IgD-negative memory B cell (primary cell): ENCODE data around the gene STK4. TPM values are rescaled to one million over a fixed set of nuclear protein-coding genes. Genes with fewer than 3 reads are reported as not detected.
A peak's percentile ranks its signal among the peaks of the same experiment; 100 is the strongest.

Experiments
- H3K27ac Mint-ChIP-seq, 3 donors: one replicate each; pipeline ENCODE4 v1.8.0; 2020 to 2022; ENCODE audit warnings: mild to moderate bottlenecking in 3 of 3, mixed read lengths in 3 of 3, moderate library complexity in 1 of 3
- H3K27me3 Mint-ChIP-seq: one replicate; pipeline ENCODE4 v1.8.0; 2021; ENCODE audit warnings: mixed read lengths
- H3K36me3 Mint-ChIP-seq: one replicate; pipeline ENCODE4 v1.8.0; 2020; ENCODE audit warnings: mild to moderate bottlenecking, mixed read lengths
- H3K4me1 Mint-ChIP-seq, 3 donors: one replicate each; pipeline ENCODE4 v1.8.0; 2020 to 2022; ENCODE audit warnings: mixed read lengths in 3 of 3, mild to moderate bottlenecking in 1 of 3
- H3K4me3 Mint-ChIP-seq, 4 donors: one replicate each; pipeline ENCODE4 v1.8.0; 2020 to 2022; ENCODE audit warnings: mild to moderate bottlenecking in 4 of 4, mixed read lengths in 4 of 4, moderate library complexity in 3 of 4
- H3K9me3 Mint-ChIP-seq, 3 donors: one replicate each; pipeline ENCODE4 v1.8.0; 2020 to 2021; ENCODE audit warnings: mixed read lengths in 3 of 3, mild to moderate bottlenecking in 1 of 3
- polyA plus RNA-seq: library from polyadenylated mRNA; unstranded; fragments of 300-500 nt; fragmentation: Illumina TruSeq; gene quantifications from one replicate; pipeline ENCODE4 v1.2.3, GENCODE V29; 2021

The STK4 gene
- polyA plus RNA-seq, 1 donor from 2014 or later = 131 TPM

GRCh38 chr20:45037050-45037449, 70.7 kb downstream of the STK4 start:
- Mint-ChIP-seq H3K9me3 (peaks cover 0 to 5% (median 0%) of the 10 kb centered on the region in 3 donors), H3K27ac (peak overlapping the region in 2 of 3 donors; percentile 87 to 89), H3K36me3 (peaks cover 14% of the 10 kb centered on the region), H3K27me3 (no peaks in the 10 kb centered on the region), H3K4me3 (peak overlapping the region in 1 of 4 donors; percentile 34), H3K4me1 (peaks cover 38 to 45% (median 44%) of the 10 kb centered on the region in 3 donors)

- Mint-ChIP-seq H3K9me3 (peaks cover 0 to 2% (median 0%) of the 10 kb centered on the region in 3 donors), H3K27me3 (no peaks in the 10 kb centered on the region), H3K4me1 (peaks cover 34 to 46% (median 43%) of the 10 kb centered on the region in 3 donors), H3K27ac (peak overlapping the region in 2 of 3 donors; percentile 87 to 89), H3K36me3 (peaks cover 11% of the 10 kb centered on the region), H3K4me3 (no peak overlapping the region)
Measured at GRCh38 chr20:45037635-45038034, 71.3 kb downstream of the STK4 start.

- Mint-ChIP-seq H3K36me3 (peaks cover 12% of the 10 kb centered on the region), H3K27ac (peak overlapping the region in 2 of 3 donors; percentile 28 to 51)
Measured at GRCh38 chr20:45038745-45039474, 72.6 kb downstream of the STK4 start.

GRCh38 chr20:45039475-45039820, 73.1 kb downstream of the STK4 start:
- no peaks in the 10 kb centered on the region for H3K27me3 Mint-ChIP-seq
- peaks cover 13% of the 10 kb centered on the region for H3K36me3 Mint-ChIP-seq
- peaks cover 33 to 48% (median 41%) of the 10 kb centered on the region in 3 donors for H3K4me1 Mint-ChIP-seq
- H3K9me3 Mint-ChIP-seq = no peaks in the 10 kb centered on the region
- peak overlapping the region in 2 of 3 donors; percentile 28 to 76 for H3K27ac Mint-ChIP-seq
- H3K4me3 Mint-ChIP-seq = peak overlapping the region in 1 of 4 donors; percentile 67

More at GRCh38 chr20:45038745-45039474, 72.6 kb downstream of the STK4 start:
- Mint-ChIP-seq H3K9me3 (no peaks in the 10 kb centered on the region), H3K27me3 (no peaks in the 10 kb centered on the region), H3K4me1 (peaks cover 31 to 44% (median 40%) of the 10 kb centered on the region in 3 donors), H3K4me3 (no peak overlapping the region)

GRCh38 chr20:45041464-45042337, 75.4 kb downstream of the STK4 start:
- H3K27ac Mint-ChIP-seq = peak overlapping the region; percentile 47 to 61 (median 48)
- peaks cover 12% of the 10 kb centered on the region for H3K36me3 Mint-ChIP-seq
- H3K4me3 Mint-ChIP-seq = no peak overlapping the region
- no peaks in the 10 kb centered on the region for H3K27me3 Mint-ChIP-seq
- H3K9me3 Mint-ChIP-seq = no peaks in the 10 kb centered on the region
- peaks cover 32 to 43% (median 35%) of the 10 kb centered on the region in 3 donors for H3K4me1 Mint-ChIP-seq

- H3K9me3 Mint-ChIP-seq = no peaks in the 10 kb centered on the region
- no peak overlapping the region for H3K4me3 Mint-ChIP-seq
- peaks cover 36 to 41% (median 37%) of the 10 kb centered on the region in 3 donors for H3K4me1 Mint-ChIP-seq
- peaks cover 12% of the 10 kb centered on the region for H3K36me3 Mint-ChIP-seq
- no peaks in the 10 kb centered on the region for H3K27me3 Mint-ChIP-seq
- peak overlapping the region in 1 of 3 donors; percentile 48 for H3K27ac Mint-ChIP-seq
Measured at GRCh38 chr20:45042978-45043377, 76.7 kb downstream of the STK4 start.

- peak overlapping the region in 1 of 4 donors; percentile 51 for H3K4me3 Mint-ChIP-seq
Measured at GRCh38 chr20:45044084-45044573, 77.8 kb downstream of the STK4 start.

GRCh38 chr20:45044601-45045000, 78.3 kb downstream of the STK4 start:
- Mint-ChIP-seq H3K4me3 (no peak overlapping the region), H3K36me3 (peaks cover 18% of the 10 kb centered on the region), H3K27me3 (no peaks in the 10 kb centered on the region), H3K9me3 (no peaks in the 10 kb centered on the region), H3K27ac (peak overlapping the region in 1 of 3 donors; percentile 0), H3K4me1 (peaks cover 44 to 46% (median 45%) of the 10 kb centered on the region in 3 donors)

More at GRCh38 chr20:45044084-45044573, 77.8 kb downstream of the STK4 start:
- H3K4me1 Mint-ChIP-seq = peaks cover 41 to 42% (median 42%) of the 10 kb centered on the region in 3 donors
- H3K9me3 Mint-ChIP-seq = no peaks in the 10 kb centered on the region
- H3K27ac Mint-ChIP-seq = peak overlapping the region; percentile 0 to 90 (median 6)
- H3K27me3 Mint-ChIP-seq = no peaks in the 10 kb centered on the region
- H3K36me3 Mint-ChIP-seq = peaks cover 18% of the 10 kb centered on the region

GRCh38 chr20:45047581-45048119, 81.3 kb downstream of the STK4 start:
- Mint-ChIP-seq H3K9me3 (no peaks in the 10 kb centered on the region), H3K36me3 (peaks cover 16% of the 10 kb centered on the region), H3K4me1 (peaks cover 45 to 55% (median 51%) of the 10 kb centered on the region in 3 donors), H3K4me3 (no peak overlapping the region), H3K27ac (peak overlapping the region in 2 of 3 donors; percentile 5 to 69), H3K27me3 (peaks cover 1% of the 10 kb centered on the region)

- peaks cover 9% of the 10 kb centered on the region for H3K36me3 Mint-ChIP-seq
- peak overlapping the region in 1 of 4 donors; percentile 71 for H3K4me3 Mint-ChIP-seq
- no peaks in the 10 kb centered on the region for H3K9me3 Mint-ChIP-seq
- H3K4me1 Mint-ChIP-seq = peaks cover 50 to 62% (median 58%) of the 10 kb centered on the region in 3 donors
- peak overlapping the region; percentile 46 to 80 (median 74) for H3K27ac Mint-ChIP-seq
- H3K27me3 Mint-ChIP-seq = peaks cover 1% of the 10 kb centered on the region
Measured at GRCh38 chr20:45049438-45049837, 83.1 kb downstream of the STK4 start.

GRCh38 chr20:45049904-45050471, 83.7 kb downstream of the STK4 start:
- peaks cover 52 to 65% (median 63%) of the 10 kb centered on the region in 3 donors for H3K4me1 Mint-ChIP-seq
- no peaks in the 10 kb centered on the region for H3K9me3 Mint-ChIP-seq
- peaks cover 1% of the 10 kb centered on the region for H3K27me3 Mint-ChIP-seq
- H3K4me3 Mint-ChIP-seq = peak overlapping the region in 2 of 4 donors; percentile 63 to 71
- H3K27ac Mint-ChIP-seq = peak overlapping the region; percentile 46 to 80 (median 74)
- peaks cover 9% of the 10 kb centered on the region for H3K36me3 Mint-ChIP-seq

GRCh38 chr20:45051204-45052060, 85.1 kb downstream of the STK4 start:
- Mint-ChIP-seq H3K27me3 (peaks cover 1% of the 10 kb centered on the region), H3K36me3 (peaks cover 9% of the 10 kb centered on the region), H3K4me3 (peak overlapping the region; percentile 57 to 77 (median 64)), H3K27ac (peak overlapping the region; percentile 76 to 95 (median 85)), H3K4me1 (peaks cover 57 to 68% (median 65%) of the 10 kb centered on the region in 3 donors), H3K9me3 (no peaks in the 10 kb centered on the region)

GRCh38 chr20:45052698-45053429, 86.6 kb downstream of the STK4 start:
- Mint-ChIP-seq H3K4me3 (peak overlapping the region; percentile 30 to 87 (median 52)), H3K4me1 (peaks cover 62 to 69% (median 65%) of the 10 kb centered on the region in 3 donors), H3K36me3 (peaks cover 9% of the 10 kb centered on the region), H3K27me3 (peaks cover 1% of the 10 kb centered on the region), H3K27ac (peak overlapping the region; percentile 67 to 92 (median 77)), H3K9me3 (no peaks in the 10 kb centered on the region)
